C4-2B (cell line): ENCODE measurements around the gene EPHA5.
"Not testable (repeated sequence)": the region's sequence is repeated elsewhere in the genome, so short reads cannot be mapped to it uniquely, and the experiment has no call there.

Experiments used
- ZFX ChIP-seq: fragments of 450-650 bp; IDR thresholded peaks from 2 replicates; pipeline ENCODE4 v1.6.1; 2017
- TF ChIP-seq, protein P1 (sequence below): fragments of 450-650 bp; conservative IDR thresholded peaks from 2 replicates; pipeline ENCODE4 v1.5.1; 2017; ENCODE audit warnings: mild to moderate bottlenecking

DNA sequence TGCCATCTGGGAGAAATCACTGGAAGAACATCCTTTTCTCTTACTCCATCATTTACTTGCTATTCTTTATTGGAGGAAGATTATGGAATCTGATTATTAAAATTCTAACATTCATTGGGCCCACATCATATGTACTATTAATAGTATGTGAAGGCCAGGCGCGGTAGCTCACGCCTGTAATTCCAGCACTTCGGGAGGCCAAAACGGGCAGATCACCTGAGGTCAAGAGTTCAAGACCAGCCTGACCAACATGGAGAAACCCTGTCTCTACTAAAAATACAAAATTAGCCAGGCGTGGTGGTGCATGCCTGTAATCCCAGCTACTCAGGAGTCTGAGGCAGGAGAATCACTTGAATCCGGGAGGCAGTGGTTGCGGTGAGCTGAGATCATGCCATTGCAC is 361.7 kb downstream of the EPHA5 start:
- TF ChIP-seq, protein P1, sequence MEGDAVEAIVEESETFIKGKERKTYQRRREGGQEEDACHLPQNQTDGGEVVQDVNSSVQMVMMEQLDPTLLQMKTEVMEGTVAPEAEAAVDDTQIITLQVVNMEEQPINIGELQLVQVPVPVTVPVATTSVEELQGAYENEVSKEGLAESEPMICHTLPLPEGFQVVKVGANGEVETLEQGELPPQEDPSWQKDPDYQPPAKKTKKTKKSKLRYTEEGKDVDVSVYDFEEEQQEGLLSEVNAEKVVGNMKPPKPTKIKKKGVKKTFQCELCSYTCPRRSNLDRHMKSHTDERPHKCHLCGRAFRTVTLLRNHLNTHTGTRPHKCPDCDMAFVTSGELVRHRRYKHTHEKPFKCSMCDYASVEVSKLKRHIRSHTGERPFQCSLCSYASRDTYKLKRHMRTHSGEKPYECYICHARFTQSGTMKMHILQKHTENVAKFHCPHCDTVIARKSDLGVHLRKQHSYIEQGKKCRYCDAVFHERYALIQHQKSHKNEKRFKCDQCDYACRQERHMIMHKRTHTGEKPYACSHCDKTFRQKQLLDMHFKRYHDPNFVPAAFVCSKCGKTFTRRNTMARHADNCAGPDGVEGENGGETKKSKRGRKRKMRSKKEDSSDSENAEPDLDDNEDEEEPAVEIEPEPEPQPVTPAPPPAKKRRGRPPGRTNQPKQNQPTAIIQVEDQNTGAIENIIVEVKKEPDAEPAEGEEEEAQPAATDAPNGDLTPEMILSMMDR: not testable (repeated sequence)
- not testable (repeated sequence) for TF ChIP-seq ZFX
